ENCODE data around the gene TOMM7. TPM values are rescaled to one million over a fixed set of nuclear protein-coding genes. Genes with fewer than 3 reads are reported as not detected.

The TOMM7 gene
- total RNA-seq, 1 experiment from 2014 or later, result 117 TPM

GRCh38 chr7:22787951-22788350 is 34.7 kb downstream of the TOMM7 start:
- DNase-seq (ENCODE audit: low read depth), result no peak

DNA sequence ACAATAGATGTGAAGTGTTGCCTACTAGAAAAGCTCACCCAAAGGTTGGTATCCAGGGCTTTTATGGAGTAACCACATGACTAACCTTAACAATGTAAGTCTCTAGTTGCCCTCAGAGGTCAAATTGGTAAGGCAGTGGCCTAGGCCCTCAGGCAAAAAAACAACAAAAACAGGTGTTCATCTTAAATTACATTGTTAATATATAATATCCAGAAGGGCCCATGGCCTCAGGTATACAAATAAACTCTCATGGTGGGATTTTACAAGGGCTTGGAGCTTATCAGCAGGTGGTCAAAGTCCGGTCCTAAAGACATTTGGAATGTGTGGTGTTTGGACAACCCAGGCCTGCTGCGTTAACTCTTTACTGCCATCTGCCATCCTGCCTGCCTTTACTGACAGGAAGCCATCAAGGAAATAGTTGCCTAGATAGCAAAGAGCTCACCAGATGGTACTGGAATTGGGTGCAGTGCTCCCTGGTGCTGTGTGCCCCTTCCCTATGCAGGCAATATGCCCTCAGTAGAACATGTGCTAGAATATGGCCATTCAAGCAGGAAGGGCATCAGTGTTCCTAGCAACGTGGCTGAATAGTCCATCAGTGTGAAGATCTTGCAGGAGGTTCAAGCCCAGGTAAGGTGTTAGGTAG is 36.2 kb downstream of the TOMM7 start:
- no peak for DNase-seq (ENCODE audit: low read depth)

- DNase-seq (ENCODE audit: low read depth), result no peak
Measured at GRCh38 chr7:22784346-22784745, 38.3 kb downstream of the TOMM7 start.

DNA sequence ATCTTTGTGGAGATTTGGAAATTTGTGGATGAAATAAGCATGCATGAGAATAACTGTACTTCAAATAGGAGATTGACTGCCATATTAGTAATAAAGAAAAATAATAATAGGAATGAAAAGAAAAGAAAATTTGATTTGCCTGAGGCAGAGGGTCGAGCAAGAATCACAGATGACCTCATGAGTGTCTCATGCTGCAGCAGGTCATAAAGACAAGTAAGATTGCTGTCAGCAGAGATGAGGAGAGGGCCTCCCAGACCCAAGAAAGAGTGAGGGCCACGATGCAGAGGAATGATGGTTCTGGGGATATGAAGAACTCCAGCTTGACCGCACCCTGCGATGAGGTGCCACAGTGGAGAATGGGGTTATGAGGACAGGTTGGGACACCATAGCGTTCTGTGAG is 39.2 kb downstream of the TOMM7 start:
- no peak for DNase-seq (ENCODE audit: low read depth)

DNA sequence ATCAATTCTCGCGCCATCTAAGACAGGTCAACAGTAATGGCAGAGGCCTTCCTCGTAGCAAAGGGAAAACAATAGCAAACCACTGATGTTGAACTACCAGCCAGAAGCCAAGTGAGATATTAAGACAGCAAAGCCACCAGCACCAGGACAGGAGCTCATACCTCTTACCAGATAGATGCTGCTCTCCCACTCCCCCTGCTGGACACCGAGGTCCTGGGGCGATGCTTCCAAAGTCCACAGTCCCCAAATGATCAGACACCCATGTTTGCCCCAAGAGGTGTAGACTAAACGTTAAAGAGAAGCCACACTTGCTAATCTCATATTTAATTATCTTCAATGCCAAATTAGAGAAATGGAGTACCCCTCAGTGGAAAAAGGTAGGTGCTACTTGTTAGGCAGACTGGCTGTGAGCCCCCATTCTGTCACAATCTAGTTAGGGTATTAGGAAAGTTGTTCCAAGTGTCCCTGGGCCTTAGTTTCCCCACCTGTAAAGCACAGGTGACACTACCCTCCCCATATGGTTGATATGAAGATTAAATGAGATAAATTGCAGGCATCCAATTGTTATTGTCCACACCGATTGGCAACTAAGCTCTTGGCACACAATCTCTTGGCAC is 39.9 kb downstream of the TOMM7 start:
- peak; percentile 36 for DNase-seq (ENCODE audit: low read depth)

GRCh38 chr7:22781230-22781711 is 41.4 kb downstream of the TOMM7 start:
- peak; percentile 70 for DNase-seq (ENCODE audit: low read depth)

- peak; percentile 3 for DNase-seq (ENCODE audit: low read depth)
Measured at GRCh38 chr7:22779730-22780323, 42.8 kb downstream of the TOMM7 start.

- DNase-seq (ENCODE audit: low read depth), result no peak
Measured at GRCh38 chr7:22776964-22777363, 45.7 kb downstream of the TOMM7 start.

- DNase-seq (ENCODE audit: low read depth), result no peak
Measured at GRCh38 chr7:22772885-22773284, 49.8 kb downstream of the TOMM7 start.

- DNase-seq (ENCODE audit: low read depth), result no peak
Measured at GRCh38 chr7:22771872-22772228, 50.8 kb downstream of the TOMM7 start.

DNA sequence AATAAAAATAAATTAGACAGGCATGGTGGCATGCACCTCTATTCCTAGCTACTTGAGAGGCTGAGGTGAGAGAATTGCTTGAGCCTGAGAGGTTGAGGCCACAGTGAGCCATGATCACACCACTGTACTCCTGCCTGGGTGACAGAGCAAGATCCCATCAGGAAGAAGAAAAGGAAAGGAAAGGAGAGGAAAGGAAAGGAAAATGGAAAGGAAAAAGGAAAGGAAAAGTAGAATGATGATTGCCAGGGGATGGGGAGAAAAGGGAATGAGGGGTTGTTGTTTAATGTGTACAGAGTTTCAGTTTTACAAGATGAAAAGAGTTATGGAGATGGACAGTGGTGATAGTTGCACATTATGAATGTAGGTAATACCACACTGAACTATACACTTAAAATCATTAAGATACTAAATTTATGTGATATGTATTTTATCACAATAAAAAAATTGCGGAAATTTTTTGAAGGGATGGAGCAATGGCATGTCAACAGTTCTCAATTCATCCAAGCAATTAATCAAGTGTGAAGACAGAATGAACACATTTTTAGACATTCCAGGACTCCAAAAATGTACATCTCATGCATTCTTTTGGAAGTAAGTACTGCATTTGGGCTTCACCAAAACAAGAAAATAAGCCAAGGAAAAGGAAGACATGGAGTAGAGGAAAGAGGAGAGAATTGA is 51.3 kb downstream of the TOMM7 start:
- DNase-seq (ENCODE audit: low read depth), result no peak

DNA sequence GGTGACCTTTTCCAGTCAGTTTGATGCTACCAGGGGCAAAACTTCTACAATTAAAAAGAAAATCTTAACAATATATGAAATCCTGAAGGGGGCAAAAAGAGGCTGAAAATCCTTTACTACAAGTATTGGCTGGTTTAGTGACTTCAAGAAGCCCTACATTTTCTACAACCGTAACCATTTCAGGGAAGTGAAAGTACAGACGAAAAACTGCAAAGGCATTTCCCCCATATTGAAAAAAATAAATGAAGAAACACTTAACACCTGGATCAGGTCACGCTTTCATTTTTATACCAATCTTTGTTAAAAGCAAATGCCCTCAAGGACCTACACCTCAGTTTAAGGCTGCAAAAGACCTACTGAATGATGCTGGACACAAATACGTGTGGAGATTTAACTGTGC is 57.0 kb downstream of the TOMM7 start:
- no peak for DNase-seq (ENCODE audit: low read depth)

Small RNA genes lying within 50 kb of the gene (small RNA-seq; reads per million reads assigned to genes)
- 1,292 reads per million, percentile 99 among the genes with 10 or more reads in this experiment for gene SNORD93

Other genes with a start within 250 kb of the TOMM7 start
- gene IL6, start 95.6 kb downstream of the TOMM7 start, total RNA-seq (2014; rRNA removed; shearing (Covaris generic)), result 0.16 and 1.2 TPM in 2 replicates
- 24.7 and 41.1 TPM in 2 replicates for gene HYCC1, start 191.3 kb upstream of the TOMM7 start, total RNA-seq (2014; rRNA removed; shearing (Covaris generic))

Data from HT1080 (cell line).